ENCODE results near the gene CCN6. TPM values are rescaled to one million over a fixed set of nuclear protein-coding genes. Genes with fewer than 3 reads are reported as not detected.

CCN6 gene
- total RNA-seq, 1 experiment from 2014 or later: not detected

- no peak overlapping the region for H2BK5ac ChIP-seq (ENCODE audit: insufficient read length, low read length)
- H3K27ac Mint-ChIP-seq: no peak overlapping the region
- no peak overlapping the region for H3T11ph ChIP-seq (ENCODE audit: low read length)
- TF ChIP-seq CTCF (conservative IDR thresholded peaks at IDR 0.05): no peak
- no peak overlapping the region for H2AK5ac ChIP-seq (ENCODE audit: insufficient read length, low read length)
- no peaks in the 10 kb centered on the region for H3K79me2 ChIP-seq (ENCODE audit: insufficient read depth, low read length)
- no peaks in the 10 kb centered on the region for H3K27me3 ChIP-seq (ENCODE audit: insufficient read depth, low read length)
- no peak overlapping the region for H3K18ac ChIP-seq (ENCODE audit: insufficient read length, low read depth, low read length)
- H3K9me3 Mint-ChIP-seq: no peaks in the 10 kb centered on the region
- H3K23ac ChIP-seq (ENCODE audit: insufficient read length, low read depth, low read length): no peak overlapping the region
- no CpG with 5 or more reads among the region's 5 CpGs for WGBS (ENCODE audit: extremely low coverage, insufficient read length, low lambda C conversion rate)
- no peaks in the 10 kb centered on the region for H4K20me1 ChIP-seq (ENCODE audit: control insufficient read depth, insufficient read depth, insufficient read length)
- H4K91ac ChIP-seq (ENCODE audit: insufficient read length, low read depth, low read length): no peak overlapping the region
- no peak overlapping the region for H4K8ac ChIP-seq (replicated peaks; ENCODE audit: insufficient read length, low read depth, low read length)
- peaks cover 9 to 11% of the 10 kb centered on the region in 2 experiments for H3K4me1 Mint-ChIP-seq
- no peak overlapping the region for H4K5ac ChIP-seq (ENCODE audit: insufficient read length, low read depth, low read length)
- no peak overlapping the region for H3K4ac ChIP-seq (ENCODE audit: low read depth, low read length)
- H3K4me3 Mint-ChIP-seq: no peak overlapping the region
- no peaks in the 10 kb centered on the region; a peak in 1 of 7 replicates for H3K36me3 Mint-ChIP-seq (ENCODE audit: insufficient read depth in 1 of 3, low read depth in 3 of 3)
- H2BK12ac ChIP-seq (ENCODE audit: insufficient read length, low read depth, low read length): no peak overlapping the region
- no peak overlapping the region for H3K56ac ChIP-seq (ENCODE audit: insufficient read length, low read depth, low read length)
- no peak overlapping the region for H3K4me2 ChIP-seq (ENCODE audit: insufficient read depth, insufficient read length, low read length)
- H2BK20ac ChIP-seq (ENCODE audit: low read depth, low read length, poor library complexity, severe bottlenecking): no peak overlapping the region
- H2BK120ac ChIP-seq (ENCODE audit: low read depth, low read length, poor library complexity, severe bottlenecking): no peak overlapping the region
- peaks cover 4% of the 10 kb centered on the region; the same call in 1 of the 2 replicates for H3K4me1 ChIP-seq (ENCODE audit: insufficient read depth, low read length)
- no peak overlapping the region for H2AFZ ChIP-seq (ENCODE audit: low read length)
- H3K9me3 ChIP-seq (ENCODE audit: control insufficient read depth, low read depth, low read length): no peaks in the 10 kb centered on the region
- H3K14ac ChIP-seq (ENCODE audit: insufficient read depth, low read length): no peak overlapping the region
- no peak overlapping the region for H2BK15ac ChIP-seq (ENCODE audit: low read depth, low read length)
- H3K23me2 ChIP-seq (ENCODE audit: insufficient read length, low read depth, low read length, poor library complexity, severe bottlenecking): no peaks in the 10 kb centered on the region
- H3K79me1 ChIP-seq (ENCODE audit: insufficient read depth, low read depth, low read length, poor library complexity, severe bottlenecking): no peaks in the 10 kb centered on the region
- no peaks in the 10 kb centered on the region; the same call in 1 of the 2 replicates for H3K27me3 Mint-ChIP-seq (ENCODE audit: low read depth)
- H3K9ac ChIP-seq (ENCODE audit: extremely low read depth, insufficient read length, low read length): no peak overlapping the region
- no peak for DNase-seq
- no peak overlapping the region for H3K27ac ChIP-seq (ENCODE audit: insufficient read length, low read depth, low read length)
These were observed 15.6 kb upstream of the CCN6 start for GRCh38 chr6:112038268-112038667.
